ENCODE data around the gene COL13A1.

DNA sequence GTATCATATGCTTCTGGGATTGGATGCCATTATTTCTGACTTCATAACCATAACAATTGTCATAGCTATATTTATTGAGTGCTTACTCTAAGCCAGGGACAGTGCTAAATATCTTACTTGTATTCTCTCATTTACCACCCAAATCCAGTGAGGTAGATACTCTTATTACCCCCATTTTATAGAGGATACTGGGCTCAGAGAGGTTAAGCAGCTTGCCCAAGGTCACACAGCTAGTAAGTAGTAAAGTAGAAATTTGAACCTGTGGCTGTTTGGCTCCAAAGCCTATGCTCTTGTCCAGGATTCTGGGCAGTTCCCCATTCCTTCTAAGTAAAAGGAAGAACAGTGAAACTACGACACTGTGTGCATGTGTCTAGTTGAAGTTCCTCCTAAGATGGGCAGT lies 56.5 kb downstream of the COL13A1 start:
- TF ChIP-seq, protein P1, sequence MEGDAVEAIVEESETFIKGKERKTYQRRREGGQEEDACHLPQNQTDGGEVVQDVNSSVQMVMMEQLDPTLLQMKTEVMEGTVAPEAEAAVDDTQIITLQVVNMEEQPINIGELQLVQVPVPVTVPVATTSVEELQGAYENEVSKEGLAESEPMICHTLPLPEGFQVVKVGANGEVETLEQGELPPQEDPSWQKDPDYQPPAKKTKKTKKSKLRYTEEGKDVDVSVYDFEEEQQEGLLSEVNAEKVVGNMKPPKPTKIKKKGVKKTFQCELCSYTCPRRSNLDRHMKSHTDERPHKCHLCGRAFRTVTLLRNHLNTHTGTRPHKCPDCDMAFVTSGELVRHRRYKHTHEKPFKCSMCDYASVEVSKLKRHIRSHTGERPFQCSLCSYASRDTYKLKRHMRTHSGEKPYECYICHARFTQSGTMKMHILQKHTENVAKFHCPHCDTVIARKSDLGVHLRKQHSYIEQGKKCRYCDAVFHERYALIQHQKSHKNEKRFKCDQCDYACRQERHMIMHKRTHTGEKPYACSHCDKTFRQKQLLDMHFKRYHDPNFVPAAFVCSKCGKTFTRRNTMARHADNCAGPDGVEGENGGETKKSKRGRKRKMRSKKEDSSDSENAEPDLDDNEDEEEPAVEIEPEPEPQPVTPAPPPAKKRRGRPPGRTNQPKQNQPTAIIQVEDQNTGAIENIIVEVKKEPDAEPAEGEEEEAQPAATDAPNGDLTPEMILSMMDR (IDR thresholded peaks at IDR 0.05) = no peak
- TF ChIP-seq EP300 (IDR thresholded peaks at IDR 0.05) (no peak), POLR2AphosphoS5 (IDR thresholded peaks at IDR 0.05) (no peak), POLR2A (IDR thresholded peaks at IDR 0.05) (no peak)

Data from upper lobe of left lung (tissue), 4 donors.